ENCODE measurements around the gene SH2B3. TPM values are rescaled to one million over a fixed set of nuclear protein-coding genes. Genes with fewer than 3 reads are reported as not detected.

Gene SH2B3
- total RNA-seq, 2 experiments from 2014 or later, result 25.8 to 51.3 TPM

DNA sequence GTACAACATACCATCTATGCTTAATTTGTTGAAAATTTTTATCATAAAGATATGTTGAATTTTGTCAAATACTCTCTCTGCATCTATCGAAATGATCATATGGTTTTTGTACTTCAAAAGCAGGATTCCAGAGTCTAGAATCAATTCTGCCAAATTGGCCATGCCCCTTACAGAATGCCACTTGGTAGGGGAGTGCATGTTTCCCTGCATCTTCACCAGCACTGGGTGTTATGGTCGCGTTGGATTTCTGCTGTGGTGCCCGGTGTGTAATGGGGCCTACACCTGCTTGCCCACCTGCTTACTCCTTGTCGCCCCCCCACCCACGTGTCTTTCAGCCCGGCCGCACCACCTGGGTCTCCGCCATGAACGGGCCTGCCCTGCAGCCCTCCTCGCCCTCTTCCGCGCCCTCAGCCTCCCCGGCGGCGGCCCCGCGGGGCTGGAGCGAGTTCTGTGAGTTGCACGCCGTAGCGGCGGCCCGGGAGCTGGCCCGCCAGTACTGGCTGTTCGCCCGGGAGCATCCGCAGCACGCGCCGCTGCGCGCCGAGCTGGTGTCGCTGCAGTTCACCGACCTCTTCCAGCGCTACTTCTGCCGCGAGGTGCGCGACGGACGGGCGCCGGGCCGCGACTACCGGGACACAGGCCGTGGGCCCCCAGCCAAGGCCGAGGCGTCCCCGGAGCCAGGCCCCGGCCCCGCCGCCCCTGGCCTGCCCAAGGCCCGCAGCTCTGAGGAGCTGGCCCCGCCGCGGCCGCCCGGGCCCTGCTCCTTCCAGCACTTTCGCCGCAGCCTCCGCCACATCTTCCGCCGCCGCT, 12.3 kb downstream of the SH2B3 start:
- ChIA-PET POLR2A (interaction anchor here (0.9 kb wide), 1 partner anchor 135 kb away, joined by 4 read pairs; no protein-coding TSS in a partner anchor), CTCF (ENCODE audit: unreplicated experiment) (no interaction called here)
- Histone ChIP-seq H2AFZ (ENCODE audit: low read length) (no peak overlapping the region), H3K4me1 (ENCODE audit: insufficient read depth, low read length, poor library complexity, severe bottlenecking) (no peaks in the 10 kb centered on the region), H3K9me2 (ENCODE audit: insufficient read depth, low read length) (no peaks in the 10 kb centered on the region), H3K4me3 (ENCODE audit: low read depth, low read length, poor library complexity, severe bottlenecking) (no peak overlapping the region), H4K20me1 (ENCODE audit: insufficient read depth, low read length) (peaks cover 13% of the 10 kb centered on the region; the same call in 1 of the 2 replicates), H3K36me3 (ENCODE audit: insufficient read depth, low read length) (peaks cover 57% of the 10 kb centered on the region), H3K9me3 (ENCODE audit: low read length) (no peaks in the 10 kb centered on the region), H3K79me2 (ENCODE audit: insufficient read depth, low read depth, low read length) (peaks cover 33% of the 10 kb centered on the region), H3K4me2 (ENCODE audit: low read length) (no peak overlapping the region), H3K27ac (ENCODE audit: low read depth, low read length, poor library complexity, severe bottlenecking) (no peak overlapping the region)
- no TSS peak for BruUV-seq (replicated peaks)
- TF ChIP-seq EZH2phosphoT487 (IDR thresholded peaks at IDR 0.05; ENCODE audit: borderline replicate concordance, low read depth, low read length), result no peak
- TF ChIP-seq, protein P1, sequence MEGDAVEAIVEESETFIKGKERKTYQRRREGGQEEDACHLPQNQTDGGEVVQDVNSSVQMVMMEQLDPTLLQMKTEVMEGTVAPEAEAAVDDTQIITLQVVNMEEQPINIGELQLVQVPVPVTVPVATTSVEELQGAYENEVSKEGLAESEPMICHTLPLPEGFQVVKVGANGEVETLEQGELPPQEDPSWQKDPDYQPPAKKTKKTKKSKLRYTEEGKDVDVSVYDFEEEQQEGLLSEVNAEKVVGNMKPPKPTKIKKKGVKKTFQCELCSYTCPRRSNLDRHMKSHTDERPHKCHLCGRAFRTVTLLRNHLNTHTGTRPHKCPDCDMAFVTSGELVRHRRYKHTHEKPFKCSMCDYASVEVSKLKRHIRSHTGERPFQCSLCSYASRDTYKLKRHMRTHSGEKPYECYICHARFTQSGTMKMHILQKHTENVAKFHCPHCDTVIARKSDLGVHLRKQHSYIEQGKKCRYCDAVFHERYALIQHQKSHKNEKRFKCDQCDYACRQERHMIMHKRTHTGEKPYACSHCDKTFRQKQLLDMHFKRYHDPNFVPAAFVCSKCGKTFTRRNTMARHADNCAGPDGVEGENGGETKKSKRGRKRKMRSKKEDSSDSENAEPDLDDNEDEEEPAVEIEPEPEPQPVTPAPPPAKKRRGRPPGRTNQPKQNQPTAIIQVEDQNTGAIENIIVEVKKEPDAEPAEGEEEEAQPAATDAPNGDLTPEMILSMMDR (conservative IDR thresholded peaks at IDR 0.05; ENCODE audit: low read length), result no peak
- no peak for DNase-seq (ENCODE audit: low spot score)
- intact Hi-C loops (cut with micrococcal nuclease; ENCODE audit: unreplicated experiment), result no loop called here

DNA sequence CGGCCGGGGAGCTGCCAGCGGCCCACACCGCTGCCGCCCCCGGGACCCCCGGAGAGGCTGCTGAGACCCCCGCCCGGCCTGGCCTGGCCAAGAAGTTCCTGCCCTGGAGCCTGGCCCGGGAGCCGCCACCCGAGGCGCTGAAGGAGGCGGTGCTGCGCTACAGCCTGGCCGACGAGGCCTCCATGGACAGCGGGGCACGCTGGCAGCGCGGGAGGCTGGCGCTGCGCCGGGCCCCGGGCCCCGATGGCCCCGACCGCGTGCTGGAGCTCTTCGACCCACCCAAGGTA, 12.8 kb downstream of the SH2B3 start:
- Histone ChIP-seq H3K27ac (ENCODE audit: low read depth, low read length, poor library complexity, severe bottlenecking) (no peak overlapping the region), H3K4me2 (ENCODE audit: low read length) (no peak overlapping the region), H4K20me1 (ENCODE audit: insufficient read depth, low read length) (peaks cover 13% of the 10 kb centered on the region; the same call in 1 of the 2 replicates), H3K79me2 (ENCODE audit: insufficient read depth, low read depth, low read length) (peaks cover 28% of the 10 kb centered on the region), H3K9me2 (ENCODE audit: insufficient read depth, low read length) (no peaks in the 10 kb centered on the region), H3K4me3 (ENCODE audit: low read depth, low read length, poor library complexity, severe bottlenecking) (no peak overlapping the region), H3K9me3 (ENCODE audit: low read length) (no peaks in the 10 kb centered on the region), H3K36me3 (ENCODE audit: insufficient read depth, low read length) (peaks cover 59% of the 10 kb centered on the region), H2AFZ (ENCODE audit: low read length) (no peak overlapping the region), H3K4me1 (ENCODE audit: insufficient read depth, low read length, poor library complexity, severe bottlenecking) (no peaks in the 10 kb centered on the region)
- intact Hi-C loops (cut with micrococcal nuclease; ENCODE audit: unreplicated experiment), result no loop called here
- POLR2A ChIA-PET, result interaction anchor here (0.9 kb wide), 1 partner anchor 134 kb away, joined by 4 read pairs; no protein-coding TSS in a partner anchor
- no TSS peak for BruUV-seq (replicated peaks)
- CTCF ChIA-PET (ENCODE audit: unreplicated experiment), result no interaction called here
- TF ChIP-seq, protein P1 (conservative IDR thresholded peaks at IDR 0.05; ENCODE audit: low read length), result no peak
- no peak for TF ChIP-seq EZH2phosphoT487 (IDR thresholded peaks at IDR 0.05; ENCODE audit: borderline replicate concordance, low read depth, low read length)
- no peak for DNase-seq (ENCODE audit: low spot score)

DNA sequence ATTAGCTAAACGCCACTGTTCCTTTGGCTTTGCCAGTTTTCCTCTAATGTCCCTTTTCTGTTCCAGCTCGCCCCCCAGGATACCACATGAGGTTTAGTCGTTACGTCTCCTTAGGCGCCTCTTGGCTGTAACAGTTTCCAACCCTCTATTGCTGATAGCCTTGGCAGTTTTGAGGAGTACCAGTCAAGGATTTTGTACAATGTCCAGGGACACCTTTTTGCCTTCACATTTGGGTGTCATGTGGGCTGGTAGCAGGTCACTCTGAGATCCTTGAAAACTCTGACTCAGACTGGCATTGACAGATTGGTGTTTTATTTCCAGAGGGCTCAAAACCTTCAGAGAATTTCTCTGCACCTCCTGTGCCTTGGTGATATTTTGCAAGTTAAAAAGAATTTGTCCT, 14.1 kb downstream of the SH2B3 start:
- no peak for TF ChIP-seq EZH2phosphoT487 (IDR thresholded peaks at IDR 0.05; ENCODE audit: borderline replicate concordance, low read depth, low read length)
- TF ChIP-seq, protein P1 (conservative IDR thresholded peaks at IDR 0.05; ENCODE audit: low read length), result no peak
- no peak for DNase-seq (ENCODE audit: low spot score)
- no peaks in the 10 kb centered on the region for H3K9me2 ChIP-seq (ENCODE audit: insufficient read depth, low read length)
- no peak overlapping the region for H3K27ac ChIP-seq (ENCODE audit: low read depth, low read length, poor library complexity, severe bottlenecking)
- H3K4me3 ChIP-seq (ENCODE audit: low read depth, low read length, poor library complexity, severe bottlenecking), result no peak overlapping the region
- no peaks in the 10 kb centered on the region for H3K9me3 ChIP-seq (ENCODE audit: low read length)
- intact Hi-C loops (cut with micrococcal nuclease; ENCODE audit: unreplicated experiment), result no loop called here
- 0 out of 2 replicates have a peak, but pooled peaks cover 6% of the 10 kb centered on the region for H4K20me1 ChIP-seq (ENCODE audit: insufficient read depth, low read length)
- ChIA-PET POLR2A (no interaction called here), CTCF (ENCODE audit: unreplicated experiment) (no interaction called here)
- H3K4me1 ChIP-seq (ENCODE audit: insufficient read depth, low read length, poor library complexity, severe bottlenecking), result no peaks in the 10 kb centered on the region
- no TSS peak for BruUV-seq (replicated peaks)
- peaks cover 59% of the 10 kb centered on the region for H3K36me3 ChIP-seq (ENCODE audit: insufficient read depth, low read length)
- peaks cover 17% of the 10 kb centered on the region for H3K79me2 ChIP-seq (ENCODE audit: insufficient read depth, low read depth, low read length)
- H2AFZ ChIP-seq (ENCODE audit: low read length), result no peak overlapping the region
- H3K4me2 ChIP-seq (ENCODE audit: low read length), result no peak overlapping the region
